Left kidney (tissue), 8 donors: Measurements from ENCODE around the gene PHOSPHO2. TPM values are rescaled to one million over a fixed set of nuclear protein-coding genes. Genes with fewer than 3 reads are reported as not detected.

Source experiments
- DNase-seq: peaks from one replicate; pipeline ENCODE4 v3.0.0-alpha.2; 2013
- long read RNA-seq, 8 donors: transcript quantifications; one replicate each; lab custom pipeline, GENCODE V29; 2026
- polyA plus RNA-seq: library from polyadenylated mRNA; unstranded; fragments of 120-200 nt; gene quantifications from one replicate; pipeline ENCODE4 v1.2.1, GENCODE V29; 2013; ENCODE audit not compliant: insufficient read length

Gene PHOSPHO2
- polyA plus RNA-seq, result 21.7 TPM
- long read RNA-seq, donor 1, transcript PHOSPHO2-201 (4 exons, 1,125 nt), result major isoform, 5 of 6 reads
- long read RNA-seq, donor 1, partial matches to known transcripts, result 0 of 6 reads
- long read RNA-seq, donor 1, other reads (novel, unspliced or antisense), result 0 of 6 reads
- long read RNA-seq, donor 2, transcript PHOSPHO2-201 (4 exons, 1,125 nt), result major isoform, 5 of 6 reads
- long read RNA-seq, donor 2, partial matches to known transcripts, result 0 of 6 reads
- long read RNA-seq, donor 2, other reads (novel, unspliced or antisense), result 0 of 6 reads
- long read RNA-seq, donor 3, partial matches to known transcripts, result 0 of 2 reads
- long read RNA-seq, donor 3, other reads (novel, unspliced or antisense), result 0 of 2 reads
- long read RNA-seq, donor 4, result 0 reads
- long read RNA-seq, donor 5, partial matches to known transcripts, result 0 of 7 reads
- long read RNA-seq, donor 5, other reads (novel, unspliced or antisense), result 0 of 7 reads
- long read RNA-seq, donor 6, partial matches to known transcripts, result 0 of 2 reads
- long read RNA-seq, donor 6, other reads (novel, unspliced or antisense), result 0 of 2 reads
- long read RNA-seq, donor 7, partial matches to known transcripts, result 0 of 6 reads
- long read RNA-seq, donor 7, other reads (novel, unspliced or antisense), result 0 of 6 reads
- long read RNA-seq, donor 8, partial matches to known transcripts, result 0 of 1 reads
- long read RNA-seq, donor 8, other reads (novel, unspliced or antisense), result 0 of 1 reads

- peak; percentile 95 for DNase-seq
Observed at GRCh38 chr2:169694113-169694893, at the start of gene PHOSPHO2, which contains the start of gene CFAP210. TSS of gene PHOSPHO2 (plus strand) at chr2:169694469. CDS start at chr2:169700972, 6,503 bp downstream. TSS of gene CFAP210 (minus strand) at chr2:169694405. CDS start at chr2:169694327, 78 bp downstream.

GRCh38 chr2:169647496-169647895 is 46.8 kb upstream of the PHOSPHO2 start:
- DNase-seq, result no peak

GRCh38 chr2:169649278-169649677 is 45.0 kb upstream of the PHOSPHO2 start:
- no peak for DNase-seq

- no peak for DNase-seq
Observed at GRCh38 chr2:169653636-169654035, 40.6 kb upstream of the PHOSPHO2 start.

GRCh38 chr2:169656164-169656563 is 38.1 kb upstream of the PHOSPHO2 start:
- no peak for DNase-seq

- DNase-seq, result no peak
Observed at GRCh38 chr2:169658877-169659276, 35.4 kb upstream of the PHOSPHO2 start.

- DNase-seq, result no peak
Observed at GRCh38 chr2:169659320-169659719, 34.9 kb upstream of the PHOSPHO2 start.

GRCh38 chr2:169661265-169661664 is 33.0 kb upstream of the PHOSPHO2 start:
- DNase-seq, result no peak

GRCh38 chr2:169662744-169663143 is 31.5 kb upstream of the PHOSPHO2 start:
- no peak for DNase-seq

GRCh38 chr2:169663247-169663646 is 31.0 kb upstream of the PHOSPHO2 start:
- no peak for DNase-seq

GRCh38 chr2:169664600-169664977 is 29.7 kb upstream of the PHOSPHO2 start:
- no peak for DNase-seq

- DNase-seq, result no peak
Observed at GRCh38 chr2:169664978-169665930, 29.0 kb upstream of the PHOSPHO2 start.

GRCh38 chr2:169667583-169667982 is 26.7 kb upstream of the PHOSPHO2 start:
- DNase-seq, result no peak

- DNase-seq, result no peak
Observed at GRCh38 chr2:169670215-169670651, 24.0 kb upstream of the PHOSPHO2 start.

- DNase-seq, result no peak
Observed at GRCh38 chr2:169670937-169671336, 23.3 kb upstream of the PHOSPHO2 start.

- DNase-seq, result no peak
Observed at GRCh38 chr2:169672406-169672805, 21.9 kb upstream of the PHOSPHO2 start.

- no peak for DNase-seq
Observed at GRCh38 chr2:169673106-169673505, 21.2 kb upstream of the PHOSPHO2 start.

- no peak for DNase-seq
Observed at GRCh38 chr2:169673921-169674320, 20.3 kb upstream of the PHOSPHO2 start.

- DNase-seq, result no peak
Observed at GRCh38 chr2:169676357-169676756, 17.9 kb upstream of the PHOSPHO2 start.

- DNase-seq, result no peak
Observed at GRCh38 chr2:169676850-169677249, 17.4 kb upstream of the PHOSPHO2 start.

GRCh38 chr2:169683054-169683424 is 11.2 kb upstream of the PHOSPHO2 start:
- DNase-seq, result no peak
